SH-SY5Y (cell line): Measurements from ENCODE around the gene GIGYF2.

Experiments
- GATA2 ChIP-seq: IDR thresholded peaks from 2 replicates; pipeline ENCODE4 v1.6.1; 2011; ENCODE audit warnings: mild to moderate bottlenecking, low read depth, low read length
- GATA3 ChIP-seq: IDR thresholded peaks from 2 replicates; pipeline ENCODE4 v1.6.1; 2011; ENCODE audit warnings: low read depth, mild to moderate bottlenecking, low read length, moderate library complexity

GIGYF2 gene

GRCh38 chr2:232897598-232898408 is 200.7 kb downstream of the GIGYF2 start:
- TF ChIP-seq GATA2 (no peak), GATA3 (no peak)

GRCh38 chr2:232898592-232899543 is 201.7 kb downstream of the GIGYF2 start:
- TF ChIP-seq GATA3 (no peak), GATA2 (no peak)

GRCh38 chr2:232900811-232901735 is 203.9 kb downstream of the GIGYF2 start:
- TF ChIP-seq GATA2 (no peak), GATA3 (no peak)

- no peak for TF ChIP-seq GATA3
- no peak for TF ChIP-seq GATA2
Observed at GRCh38 chr2:232901736-232902578, 204.8 kb downstream of the GIGYF2 start.

GRCh38 chr2:232903989-232904388 is 206.9 kb downstream of the GIGYF2 start:
- TF ChIP-seq GATA2 (no peak), GATA3 (no peak)

- TF ChIP-seq GATA2 (no peak), GATA3 (no peak)
Observed at GRCh38 chr2:232908695-232909094, 211.6 kb downstream of the GIGYF2 start.
